Body of pancreas (tissue), 4 donors: ENCODE results near the gene C21orf58.

Source experiments
- CTCF ChIP-seq, 7 experiments: fragments of 450-650 bp in 4 of 7; fragments of 200-600 bp in 3 of 7; sonication (generic) in 3 of 7; IDR thresholded peaks; one replicate each; pipeline ENCODE4 v1.5.1; 2016 to 2019; ENCODE audit warnings: antibody characterized with exemption in 7 of 7
- POLR2A ChIP-seq, 3 donors: fragments of 450-650 bp; IDR thresholded peaks; one replicate each; pipeline ENCODE4 v1.6.1; 2016; ENCODE audit warnings: antibody characterized with exemption in 3 of 3, mild to moderate bottlenecking in 2 of 3

GRCh38 chr21:46354518-46354917 is 30.8 kb upstream of the C21orf58 start:
- no peak for TF ChIP-seq CTCF (IDR thresholded peaks at IDR 0.05)
- no peak for TF ChIP-seq POLR2A (IDR thresholded peaks at IDR 0.05)
